ACHN (cell line): ENCODE measurements around the gene USH2A.

ENCODE experiments used
- DNase-seq: peaks from one replicate; pipeline ENCODE4 v3.0.0-alpha.2; 2015
- in situ Hi-C: cut with HindIII; loops from 2 replicates; pipeline ENCODE4 v1.10.0; 2017; ENCODE audit warnings: low sequenced_read_pairs, low pct_ligation_motif_present, low pct_unique_long_range_greater_than_20kb

Gene USH2A

GRCh38 chr1:215797859-215798258 is 625.4 kb downstream of the USH2A start:
- in situ Hi-C loops = no loop called here

GRCh38 chr1:215794156-215794555 is 629.1 kb downstream of the USH2A start:
- in situ Hi-C loops = no loop called here
- DNase-seq = no peak

More at GRCh38 chr1:215797859-215798258, 625.4 kb downstream of the USH2A start:
- DNase-seq = no peak

- DNase-seq = peak; percentile 26
- in situ Hi-C loops = no loop called here
Measured at GRCh38 chr1:215793180-215793579, 630.1 kb downstream of the USH2A start.

GRCh38 chr1:215792446-215792845 is 630.8 kb downstream of the USH2A start:
- no peak for DNase-seq

GRCh38 chr1:215789981-215790380 is 633.3 kb downstream of the USH2A start:
- DNase-seq = no peak

More at GRCh38 chr1:215792446-215792845, 630.8 kb downstream of the USH2A start:
- in situ Hi-C loops = no loop called here

GRCh38 chr1:215786997-215787396 is 636.3 kb downstream of the USH2A start:
- DNase-seq = no peak
- in situ Hi-C loops = no loop called here

More at GRCh38 chr1:215789981-215790380, 633.3 kb downstream of the USH2A start:
- in situ Hi-C loops = no loop called here

- no peak for DNase-seq
- in situ Hi-C loops = no loop called here
Measured at GRCh38 chr1:215780641-215781040, 642.6 kb downstream of the USH2A start.

- no peak for DNase-seq
- in situ Hi-C loops = no loop called here
Measured at GRCh38 chr1:215780139-215780538, 643.1 kb downstream of the USH2A start.

- in situ Hi-C loops = no loop called here
- DNase-seq = no peak
Measured at GRCh38 chr1:215779729-215780128, 643.5 kb downstream of the USH2A start.

- in situ Hi-C loops = no loop called here
- no peak for DNase-seq
Measured at GRCh38 chr1:215777370-215777925, 645.8 kb downstream of the USH2A start.

GRCh38 chr1:215776336-215776735 is 646.9 kb downstream of the USH2A start:
- no peak for DNase-seq
- in situ Hi-C loops = no loop called here

GRCh38 chr1:215772151-215772550 is 651.1 kb downstream of the USH2A start:
- in situ Hi-C loops = no loop called here
- DNase-seq = no peak

- no peak for DNase-seq
- in situ Hi-C loops = no loop called here
Measured at GRCh38 chr1:215768303-215768702, 654.9 kb downstream of the USH2A start.

GRCh38 chr1:215767761-215768160 is 655.5 kb downstream of the USH2A start:
- in situ Hi-C loops = no loop called here
- DNase-seq = no peak

- in situ Hi-C loops = no loop called here
- no peak for DNase-seq
Measured at GRCh38 chr1:215766521-215766920, 656.7 kb downstream of the USH2A start.

GRCh38 chr1:215765833-215766232 is 657.4 kb downstream of the USH2A start:
- DNase-seq = no peak
- in situ Hi-C loops = no loop called here

GRCh38 chr1:215761446-215761845 is 661.8 kb downstream of the USH2A start:
- in situ Hi-C loops = no loop called here
- DNase-seq = no peak

- in situ Hi-C loops = no loop called here
- DNase-seq = no peak
Measured at GRCh38 chr1:215754112-215754511, 669.1 kb downstream of the USH2A start.

GRCh38 chr1:215749414-215749813 is 673.8 kb downstream of the USH2A start:
- DNase-seq = peak; percentile 8
- in situ Hi-C loops = no loop called here

- no peak for DNase-seq
- in situ Hi-C loops = no loop called here
Measured at GRCh38 chr1:215748431-215748830, 674.8 kb downstream of the USH2A start.

GRCh38 chr1:215744419-215744818 is 678.8 kb downstream of the USH2A start:
- DNase-seq = no peak
- in situ Hi-C loops = no loop called here
